HG03520 (cell line): ENCODE measurements around the gene HOXD12.
A peak's percentile ranks its signal among the peaks of the same experiment; 100 is the strongest.

Source experiments
- ATAC-seq: cut with Tn5 transposase; IDR thresholded peaks from one replicate; pipeline ENCODE4 v1.9.1; 2021; ENCODE audit warnings: mild to moderate bottlenecking, moderate library complexity; ENCODE audit not compliant: unreplicated experiment

The HOXD12 gene

GRCh38 chr2:176130957-176131847 lies 31.6 kb downstream of the HOXD12 start:
- ATAC-seq = no peak

DNA sequence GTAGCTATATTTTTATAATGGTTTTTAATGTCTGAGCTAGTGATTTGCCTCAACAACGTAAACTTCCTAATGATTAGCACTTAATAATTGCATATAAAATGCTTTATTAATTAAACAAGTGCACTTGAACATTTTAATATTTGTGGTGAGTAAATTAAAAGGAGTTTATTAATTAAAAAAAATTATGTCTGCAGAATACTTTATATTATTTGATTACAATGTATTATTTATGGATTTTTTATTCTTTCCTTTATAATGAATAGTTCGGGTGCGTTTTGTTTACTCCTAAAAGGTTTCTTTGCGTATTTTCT lies 32.2 kb downstream of the HOXD12 start:
- no peak for ATAC-seq

DNA sequence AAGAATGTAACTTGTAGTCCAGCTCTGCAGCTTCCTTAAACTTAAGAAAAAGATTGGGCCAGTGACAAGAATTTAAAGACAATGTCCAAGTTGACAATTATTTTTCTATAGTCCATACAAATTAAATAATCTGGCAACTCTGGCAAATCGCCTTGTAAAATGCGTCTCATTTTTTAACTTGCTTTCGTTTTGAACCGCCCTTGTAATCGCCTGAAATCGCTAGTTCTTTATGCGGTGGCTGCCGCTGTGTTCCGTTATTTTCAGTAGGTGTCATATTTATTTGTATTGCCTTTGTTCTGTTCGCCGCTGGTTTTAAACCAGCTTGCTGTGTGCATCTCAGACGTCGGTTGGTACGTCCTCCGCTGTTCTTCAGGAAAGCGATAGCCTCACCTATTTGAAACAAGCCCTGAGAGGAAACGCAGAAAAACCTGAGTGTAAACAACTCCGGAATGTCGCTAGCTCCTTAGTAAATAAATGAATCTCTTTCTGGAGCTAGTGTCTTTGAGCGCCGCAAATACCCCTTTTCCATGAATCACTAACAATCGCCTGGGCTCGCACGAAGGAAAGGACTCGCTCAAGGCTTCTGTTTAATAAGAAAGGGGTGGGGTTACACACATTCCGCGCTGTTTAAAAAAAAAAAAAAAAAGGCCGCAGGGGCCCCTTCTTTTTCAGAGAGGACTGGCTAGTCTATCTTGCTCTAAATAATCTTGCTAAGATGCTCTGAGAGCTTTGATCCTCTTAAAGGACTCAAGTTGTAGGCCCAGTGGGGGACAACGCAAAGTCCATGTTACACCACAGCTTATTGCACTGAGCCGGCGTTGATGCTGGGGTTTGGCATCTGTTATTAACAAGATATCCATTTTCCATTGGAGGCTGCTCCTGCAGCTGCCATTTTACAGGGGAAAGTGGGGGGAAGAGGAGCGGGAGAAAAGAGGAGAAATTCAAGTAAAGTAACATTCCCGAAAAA lies 32.9 kb downstream of the HOXD12 start:
- no peak for ATAC-seq

DNA sequence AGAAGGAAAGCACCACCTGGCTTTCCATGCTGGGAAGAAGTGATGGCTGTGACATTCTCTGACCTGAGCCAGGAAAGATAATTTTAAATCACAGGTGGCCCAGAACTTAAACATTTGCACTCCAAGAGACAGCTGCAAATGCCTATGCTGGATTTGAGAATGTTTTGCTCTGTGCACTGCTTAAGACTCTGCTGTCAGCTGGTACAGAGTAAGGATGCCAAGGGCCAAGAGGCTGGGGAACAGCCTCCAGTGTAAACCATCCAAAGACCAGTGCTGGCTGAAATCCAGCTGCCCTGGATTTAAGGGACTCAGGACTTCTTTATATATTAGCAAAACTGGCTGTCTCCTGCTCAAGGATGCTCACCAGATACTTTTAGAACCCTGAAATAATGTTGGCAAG lies 33.8 kb downstream of the HOXD12 start:
- no peak for ATAC-seq

DNA sequence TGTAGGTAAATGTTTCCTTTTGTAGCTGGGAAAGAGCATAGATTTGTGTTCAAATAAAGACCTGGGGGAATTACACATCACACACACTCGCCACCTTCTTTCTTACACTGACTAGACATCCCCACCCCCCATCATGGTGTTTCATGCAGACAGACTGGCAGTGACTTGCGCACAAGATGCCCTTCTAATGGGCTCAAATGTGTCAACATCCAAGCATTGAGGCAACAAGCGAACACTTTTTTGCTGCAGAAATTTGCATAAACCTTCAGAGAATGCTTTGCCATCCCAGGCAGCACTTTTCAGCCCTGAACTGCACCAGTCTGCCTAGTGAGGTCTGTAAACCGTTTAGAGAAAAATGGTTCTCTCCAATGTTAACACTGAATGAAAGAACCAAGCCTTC lies 34.4 kb downstream of the HOXD12 start:
- ATAC-seq = no peak

DNA sequence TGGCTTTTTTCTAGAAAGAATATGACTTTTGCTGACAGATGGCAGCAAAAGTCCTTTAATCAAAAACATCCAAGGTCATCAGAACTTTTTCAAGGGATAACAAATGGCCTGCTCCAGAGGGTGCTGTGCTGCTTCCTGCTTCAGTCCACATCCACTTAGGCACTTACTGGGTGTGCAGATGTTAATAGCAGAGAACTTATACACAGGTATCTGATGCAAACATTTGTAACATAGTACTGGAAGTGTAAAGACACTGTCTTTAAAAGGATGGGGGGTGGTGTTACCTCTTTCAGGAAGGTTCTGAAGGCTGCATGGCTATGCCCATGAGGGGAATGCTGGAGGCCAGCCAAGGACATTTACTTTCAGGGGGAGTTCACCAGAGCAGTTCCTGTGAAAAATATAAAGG lies 35.4 kb downstream of the HOXD12 start:
- ATAC-seq = no peak

DNA sequence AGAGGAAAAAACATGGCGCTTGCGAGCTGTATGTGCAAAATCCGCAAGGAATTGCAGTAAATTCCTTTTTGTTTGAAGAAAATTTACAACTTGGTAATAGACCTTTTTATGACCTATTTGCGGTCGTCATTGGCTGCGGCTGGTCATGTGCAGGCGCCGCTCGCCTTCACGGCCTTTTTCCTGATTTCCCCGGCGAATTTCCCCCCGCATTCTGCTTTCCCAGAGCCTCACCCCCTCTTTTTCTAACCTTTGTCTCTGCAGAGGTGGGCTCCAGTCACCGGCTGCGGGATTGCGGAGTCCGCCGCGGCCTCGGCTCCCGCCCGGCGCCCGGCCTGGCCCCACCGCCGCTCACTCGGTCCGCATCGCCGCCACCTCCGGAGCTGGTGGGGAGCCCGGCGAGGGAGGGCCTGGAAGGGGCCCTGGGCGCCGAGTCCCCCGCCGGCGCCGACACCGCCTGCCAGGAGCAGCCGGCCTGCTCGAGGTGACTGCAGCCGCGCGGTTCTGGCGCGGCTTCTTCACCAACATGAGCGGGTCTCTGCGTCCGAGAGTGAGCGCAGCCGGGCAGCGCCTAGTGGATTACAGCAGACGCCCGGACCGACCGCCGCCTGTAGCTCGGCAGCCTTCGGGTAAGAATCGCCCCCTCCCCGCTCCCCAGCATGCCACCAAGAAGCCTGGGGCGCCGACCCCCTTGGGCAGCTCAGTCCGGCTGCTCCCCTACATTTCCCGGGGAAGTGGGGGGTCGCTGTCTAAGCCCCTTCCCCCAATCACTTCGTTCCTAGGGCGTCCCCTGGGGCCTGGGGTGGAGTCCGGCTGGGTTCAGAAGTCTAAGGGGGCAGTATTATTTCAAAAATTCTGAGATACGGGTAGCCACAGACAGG lies 37.0 kb downstream of the HOXD12 start:
- ATAC-seq = no peak

- ATAC-seq = no peak
Measured at GRCh38 chr2:176137252-176137580, 37.6 kb downstream of the HOXD12 start.

DNA sequence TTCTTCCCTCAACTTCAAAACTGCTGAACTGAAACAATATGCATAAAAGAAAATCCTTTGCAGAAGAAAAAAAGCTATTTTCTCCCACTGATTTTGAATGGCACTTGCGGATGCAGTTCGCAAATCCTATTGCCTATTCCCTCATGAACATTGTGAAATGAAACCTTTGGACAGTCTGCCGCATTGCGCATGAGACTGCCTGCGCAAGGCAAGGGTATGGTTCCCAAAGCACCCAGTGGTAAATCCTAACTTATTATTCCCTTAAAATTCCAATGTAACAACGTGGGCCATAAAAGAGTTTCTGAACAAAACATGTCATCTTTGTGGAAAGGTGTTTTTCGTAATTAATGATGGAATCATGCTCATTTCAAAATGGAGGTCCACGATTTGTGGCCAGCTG lies 38.3 kb downstream of the HOXD12 start:
- no peak for ATAC-seq

GRCh38 chr2:176138526-176138922 lies 38.9 kb downstream of the HOXD12 start:
- no peak for ATAC-seq

GRCh38 chr2:176138923-176139660 lies 39.5 kb downstream of the HOXD12 start:
- ATAC-seq = no peak

DNA sequence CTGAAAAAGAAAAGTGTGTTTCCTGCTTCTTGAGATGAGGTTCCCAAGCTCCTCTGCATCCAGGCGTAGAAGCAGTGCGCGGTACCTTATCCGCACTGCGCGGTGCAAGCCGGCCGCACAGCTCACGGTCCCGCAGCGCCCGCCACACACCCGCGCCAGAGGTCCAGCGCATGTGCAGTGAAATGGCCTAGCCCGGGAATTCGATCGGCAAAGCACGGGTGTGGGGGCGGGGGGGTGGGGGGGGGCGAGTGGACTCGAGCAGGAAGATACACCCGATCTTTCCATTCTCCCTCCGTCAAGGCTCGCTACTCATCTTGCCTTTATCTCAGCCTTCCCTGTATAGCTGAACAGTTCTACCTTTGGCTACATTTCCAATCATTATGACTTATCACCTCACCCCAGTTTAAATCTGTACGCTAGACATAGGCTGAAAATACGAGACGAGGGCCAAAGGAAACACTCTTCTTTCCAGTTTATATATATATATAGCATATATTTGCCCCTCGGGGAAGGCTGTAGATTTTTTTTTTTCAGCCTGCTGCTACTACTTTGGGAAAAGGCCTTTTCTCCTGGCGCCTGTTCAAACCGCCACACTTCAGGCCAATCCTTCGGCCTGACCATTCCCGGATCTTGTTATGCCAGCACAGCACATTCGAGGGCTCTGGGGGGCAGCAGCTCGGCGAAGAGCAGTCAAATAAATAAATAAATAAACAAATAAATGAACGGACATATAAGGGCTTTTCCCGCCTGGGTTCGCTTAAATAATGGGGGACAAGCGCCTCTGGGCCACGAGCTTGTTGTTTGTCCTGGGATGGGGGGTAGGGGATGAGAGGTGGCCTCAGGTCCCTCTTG lies 40.3 kb downstream of the HOXD12 start:
- ATAC-seq = no peak

GRCh38 chr2:176140513-176141317 lies 41.1 kb downstream of the HOXD12 start:
- ATAC-seq = peak; percentile 87

DNA sequence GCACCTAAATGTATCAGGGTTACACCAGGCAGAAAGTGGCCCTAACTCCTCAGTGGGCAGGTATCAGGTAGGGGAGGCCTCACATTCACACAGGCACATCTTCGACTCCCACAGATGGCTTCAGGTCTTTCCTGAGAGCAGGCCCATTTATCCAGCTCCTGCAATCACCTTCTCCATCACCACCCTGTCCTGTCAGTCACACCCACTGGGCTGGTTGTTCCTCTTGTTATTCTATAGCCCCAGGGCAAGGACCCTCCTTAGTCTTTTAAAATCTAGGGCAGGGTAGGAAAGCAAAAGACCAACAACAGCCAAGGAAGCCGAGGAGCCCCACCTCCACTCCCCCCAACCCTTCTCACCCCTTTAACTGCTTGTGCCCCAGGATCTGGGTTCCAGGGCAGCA lies 42.7 kb downstream of the HOXD12 start:
- ATAC-seq = no peak

DNA sequence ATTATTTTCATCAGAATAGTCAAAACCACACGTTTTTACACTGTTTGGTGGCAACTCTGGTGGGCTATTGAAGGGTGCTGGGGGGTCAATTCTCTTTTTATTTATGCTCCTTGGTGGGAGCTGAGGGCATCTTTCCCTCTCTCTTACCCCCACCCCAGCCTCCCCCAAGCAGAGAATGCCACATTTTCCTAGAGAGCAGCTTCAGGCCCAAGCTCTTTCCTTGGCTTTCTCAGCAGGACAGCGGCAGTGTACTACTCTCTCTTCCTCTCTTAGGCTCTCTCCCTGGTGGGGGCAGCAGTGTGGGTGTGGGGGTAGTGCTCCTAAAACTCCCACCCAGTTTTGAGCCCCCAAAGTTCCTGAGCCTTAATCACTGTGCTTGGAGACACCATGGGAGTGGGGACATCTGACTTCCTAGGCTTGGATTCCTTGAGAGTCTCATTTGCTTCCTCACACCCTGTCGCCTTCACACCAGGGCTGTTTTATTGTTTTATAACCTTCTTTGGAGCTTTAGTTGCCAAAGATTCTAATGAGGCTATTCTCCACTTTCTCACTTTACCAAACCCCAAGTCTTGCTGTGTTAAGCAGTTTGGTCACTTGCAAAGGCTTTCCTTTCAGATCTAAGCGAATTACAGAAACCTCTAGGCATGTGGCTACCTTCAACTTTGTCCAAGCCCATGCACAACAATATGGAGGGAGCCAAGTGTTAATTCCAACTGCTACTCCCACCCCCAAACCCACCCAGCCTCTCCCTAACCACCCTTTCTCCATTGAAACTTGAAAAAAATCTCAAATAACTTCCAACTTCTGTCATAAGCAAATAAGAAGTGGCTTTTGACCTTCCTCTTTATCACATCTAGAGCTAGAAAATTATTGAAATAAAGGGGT lies 45.7 kb downstream of the HOXD12 start:
- no peak for ATAC-seq

- no peak for ATAC-seq
Measured at GRCh38 chr2:176146101-176146500, 46.5 kb downstream of the HOXD12 start.

DNA sequence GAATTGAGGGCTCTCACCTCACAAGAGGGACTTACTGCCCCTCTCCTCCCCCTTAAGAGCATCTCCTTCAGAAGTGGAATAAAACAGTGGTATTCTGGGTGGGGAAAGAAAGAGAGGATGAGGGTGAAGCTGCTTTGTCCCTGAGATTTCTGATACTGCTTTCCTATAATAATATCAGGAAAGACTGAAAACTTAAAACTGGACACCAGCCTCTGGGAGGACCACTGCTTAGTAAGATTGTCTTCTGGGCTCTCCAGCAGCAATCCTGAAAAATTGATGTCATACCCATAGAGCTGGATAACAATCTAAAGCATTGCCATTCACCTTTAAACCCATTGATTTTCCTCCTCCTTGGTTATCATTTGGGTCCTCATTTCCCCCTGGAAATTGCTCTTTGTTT lies 47.0 kb downstream of the HOXD12 start:
- no peak for ATAC-seq
